HG03442 (cell line): Measurements from ENCODE around the gene IFI27.

ENCODE experiments used
- ATAC-seq: cut with Tn5 transposase; IDR thresholded peaks from one replicate; pipeline ENCODE4 v1.9.1; 2021; ENCODE audit warnings: mild to moderate bottlenecking, moderate library complexity; ENCODE audit not compliant: unreplicated experiment

Gene IFI27

GRCh38 chr14:94124582-94125377 is 14.2 kb downstream of the IFI27 start:
- no peak for ATAC-seq

- ATAC-seq, result no peak
These were observed 15.3 kb downstream of the IFI27 start for GRCh38 chr14:94125659-94126418.

GRCh38 chr14:94126419-94126677 is 15.8 kb downstream of the IFI27 start:
- no peak for ATAC-seq

- ATAC-seq, result no peak
These were observed 16.3 kb downstream of the IFI27 start for GRCh38 chr14:94126800-94127199.

GRCh38 chr14:94127330-94127729 is 16.8 kb downstream of the IFI27 start:
- ATAC-seq, result no peak

GRCh38 chr14:94128216-94128839 is 17.8 kb downstream of the IFI27 start:
- no peak for ATAC-seq

GRCh38 chr14:94129111-94129757 is 18.7 kb downstream of the IFI27 start, which contains the start of gene IFI27L2:
Gene IFI27L2, minus strand, starts transcription at chr14:94129604. Its CDS starts 40 bp downstream, at chr14:94129564.
- ATAC-seq, result peak; percentile 97

- ATAC-seq, result no peak
These were observed 19.4 kb downstream of the IFI27 start for GRCh38 chr14:94129758-94130414.

- ATAC-seq, result no peak
These were observed 21.9 kb downstream of the IFI27 start for GRCh38 chr14:94132285-94132887.

GRCh38 chr14:94135476-94135875 is 24.9 kb downstream of the IFI27 start:
- no peak for ATAC-seq

- ATAC-seq, result no peak
These were observed 26.2 kb downstream of the IFI27 start for GRCh38 chr14:94136575-94137331.

GRCh38 chr14:94138251-94138650 is 27.7 kb downstream of the IFI27 start:
- no peak for ATAC-seq

GRCh38 chr14:94139006-94139405 is 28.5 kb downstream of the IFI27 start:
- no peak for ATAC-seq

- ATAC-seq, result no peak
These were observed 28.9 kb downstream of the IFI27 start for GRCh38 chr14:94139421-94139820.

GRCh38 chr14:94142247-94142646 is 31.7 kb downstream of the IFI27 start:
- ATAC-seq, result no peak

- ATAC-seq, result no peak
These were observed 32.3 kb downstream of the IFI27 start for GRCh38 chr14:94142836-94143235.

- no peak for ATAC-seq
These were observed 32.7 kb downstream of the IFI27 start for GRCh38 chr14:94143239-94143638.

GRCh38 chr14:94143711-94144110 is 33.2 kb downstream of the IFI27 start:
- no peak for ATAC-seq

GRCh38 chr14:94144765-94145164 is 34.2 kb downstream of the IFI27 start:
- no peak for ATAC-seq
